Measurements from ENCODE around the gene PDE5A. TPM values are rescaled to one million over a fixed set of nuclear protein-coding genes. Genes with fewer than 3 reads are reported as not detected.
A peak's percentile ranks its signal among the peaks of the same experiment; 100 is the strongest.

Gene PDE5A
- total RNA-seq, 6 experiments from 2014 or later = 0.56 to 2.4 (median 0.91) TPM

DNA sequence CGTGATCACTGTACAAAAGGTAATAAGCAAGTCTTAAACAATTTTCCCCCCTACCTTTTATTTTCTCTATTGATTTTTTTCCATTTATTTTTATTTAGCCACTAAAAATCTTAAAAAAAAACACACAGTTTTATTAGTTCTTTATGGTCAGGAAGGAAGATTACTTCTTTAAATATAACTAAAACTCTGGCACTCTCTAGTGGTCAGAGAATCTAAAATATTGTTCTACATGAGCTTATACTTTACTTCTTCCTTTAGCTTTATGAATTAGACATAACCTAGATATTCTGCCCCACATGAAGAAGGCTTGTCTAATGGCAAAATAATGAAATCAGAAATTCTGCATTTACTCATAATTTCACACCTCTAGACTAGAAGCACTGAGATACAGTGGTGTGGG lies 135.2 kb downstream of the PDE5A start:
- 95% methylated on average over 1 of the region's 1 CpG for WGBS (ENCODE audit: insufficient coverage, low coverage, low lambda C conversion rate, missing lambda C conversion rate)
- no peaks in the 10 kb centered on the region for H3K27me3 ChIP-seq
- H3K4me3 ChIP-seq = no peak overlapping the region
- TF ChIP-seq, protein P1, sequence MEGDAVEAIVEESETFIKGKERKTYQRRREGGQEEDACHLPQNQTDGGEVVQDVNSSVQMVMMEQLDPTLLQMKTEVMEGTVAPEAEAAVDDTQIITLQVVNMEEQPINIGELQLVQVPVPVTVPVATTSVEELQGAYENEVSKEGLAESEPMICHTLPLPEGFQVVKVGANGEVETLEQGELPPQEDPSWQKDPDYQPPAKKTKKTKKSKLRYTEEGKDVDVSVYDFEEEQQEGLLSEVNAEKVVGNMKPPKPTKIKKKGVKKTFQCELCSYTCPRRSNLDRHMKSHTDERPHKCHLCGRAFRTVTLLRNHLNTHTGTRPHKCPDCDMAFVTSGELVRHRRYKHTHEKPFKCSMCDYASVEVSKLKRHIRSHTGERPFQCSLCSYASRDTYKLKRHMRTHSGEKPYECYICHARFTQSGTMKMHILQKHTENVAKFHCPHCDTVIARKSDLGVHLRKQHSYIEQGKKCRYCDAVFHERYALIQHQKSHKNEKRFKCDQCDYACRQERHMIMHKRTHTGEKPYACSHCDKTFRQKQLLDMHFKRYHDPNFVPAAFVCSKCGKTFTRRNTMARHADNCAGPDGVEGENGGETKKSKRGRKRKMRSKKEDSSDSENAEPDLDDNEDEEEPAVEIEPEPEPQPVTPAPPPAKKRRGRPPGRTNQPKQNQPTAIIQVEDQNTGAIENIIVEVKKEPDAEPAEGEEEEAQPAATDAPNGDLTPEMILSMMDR (IDR thresholded peaks at IDR 0.05) = peak in 3 of 4 donors; percentile 18 to 39 (median 33)
- no peak for TF ChIP-seq POLR2A (IDR thresholded peaks at IDR 0.05)
- H3K27ac ChIP-seq = no peak overlapping the region
- no peaks in the 10 kb centered on the region for H3K9me3 ChIP-seq
- intact Hi-C loops (cut with DNase I) = no loop called here
- ATAC-seq (peak in 2 of 4 donors; percentile 44 to 53), DNase-seq (no peak)
- H3K4me1 ChIP-seq = no peaks in the 10 kb centered on the region
- H3K36me3 ChIP-seq = peaks cover 0 to 25% (median 5%) of the 10 kb centered on the region in 4 donors

DNA sequence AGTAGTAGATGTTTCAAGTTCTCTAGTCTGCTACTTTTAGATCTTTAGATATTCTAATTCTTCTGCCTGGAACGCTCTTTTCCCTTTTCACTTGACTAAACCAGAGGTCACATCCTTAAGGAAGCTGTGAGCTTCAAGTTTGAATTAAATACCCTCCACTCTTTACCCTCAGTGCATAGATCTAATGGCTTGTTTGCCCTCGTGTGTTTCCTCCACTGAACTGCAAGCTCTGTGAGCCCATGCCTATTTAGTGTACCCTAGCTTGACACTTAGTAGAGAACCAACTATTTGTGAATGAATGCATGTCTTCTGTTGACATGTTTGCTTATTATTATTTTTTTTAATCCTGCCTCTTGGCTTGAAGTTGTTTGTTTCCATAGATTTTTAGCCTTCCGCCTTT lies 138.3 kb downstream of the PDE5A start:
- intact Hi-C loops (cut with DNase I) = no loop called here
- 43% methylated on average over 3 of the region's 3 CpGs for WGBS (ENCODE audit: insufficient coverage, low coverage, low lambda C conversion rate, missing lambda C conversion rate)
- peak; percentile 68 to 75 (median 68) for ATAC-seq
- H3K27ac ChIP-seq = no peak overlapping the region
- no peaks in the 10 kb centered on the region for H3K27me3 ChIP-seq
- TF ChIP-seq POLR2A (IDR thresholded peaks at IDR 0.05) = no peak
- TF ChIP-seq, protein P1 (IDR thresholded peaks at IDR 0.05) = peak in 2 of 4 donors; percentile 27 to 41
- peaks cover 0 to 10% (median 2%) of the 10 kb centered on the region in 4 donors for H3K36me3 ChIP-seq
- no peak for DNase-seq
- H3K9me3 ChIP-seq = no peaks in the 10 kb centered on the region
- no peaks in the 10 kb centered on the region for H3K4me1 ChIP-seq
- no peak overlapping the region for H3K4me3 ChIP-seq

DNA sequence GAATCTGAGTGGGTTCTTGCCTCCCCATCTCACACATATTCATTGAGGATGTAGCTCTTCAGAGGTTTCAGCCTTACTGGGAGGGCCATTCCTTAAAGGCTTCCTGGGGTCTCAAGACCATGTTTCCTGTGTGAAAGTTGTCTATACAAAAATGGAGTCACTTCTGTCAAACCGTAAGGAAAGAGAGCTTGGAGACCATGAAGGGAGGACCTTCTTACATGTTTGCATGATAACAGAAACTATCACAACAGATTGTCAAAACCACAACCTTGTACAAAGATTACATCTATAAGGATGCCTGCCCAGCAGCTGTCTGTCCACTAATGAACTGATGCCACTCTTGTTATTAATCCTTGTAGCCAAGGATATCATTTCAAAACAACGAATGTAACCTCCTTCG lies 139.3 kb downstream of the PDE5A start:
- WGBS (ENCODE audit: insufficient coverage, low coverage, low lambda C conversion rate, missing lambda C conversion rate) = 72% methylated on average over 3 of the region's 3 CpGs
- intact Hi-C loops (cut with DNase I) = no loop called here
- TF ChIP-seq POLR2A (IDR thresholded peaks at IDR 0.05) = no peak
- TF ChIP-seq, protein P1 (IDR thresholded peaks at IDR 0.05) = no peak
- DNase-seq (no peak), ATAC-seq (no peak)
- Histone ChIP-seq H3K27me3 (no peaks in the 10 kb centered on the region), H3K4me3 (no peak overlapping the region), H3K4me1 (no peaks in the 10 kb centered on the region), H3K36me3 (no peaks in the 10 kb centered on the region), H3K27ac (no peak overlapping the region), H3K9me3 (no peaks in the 10 kb centered on the region)

DNA sequence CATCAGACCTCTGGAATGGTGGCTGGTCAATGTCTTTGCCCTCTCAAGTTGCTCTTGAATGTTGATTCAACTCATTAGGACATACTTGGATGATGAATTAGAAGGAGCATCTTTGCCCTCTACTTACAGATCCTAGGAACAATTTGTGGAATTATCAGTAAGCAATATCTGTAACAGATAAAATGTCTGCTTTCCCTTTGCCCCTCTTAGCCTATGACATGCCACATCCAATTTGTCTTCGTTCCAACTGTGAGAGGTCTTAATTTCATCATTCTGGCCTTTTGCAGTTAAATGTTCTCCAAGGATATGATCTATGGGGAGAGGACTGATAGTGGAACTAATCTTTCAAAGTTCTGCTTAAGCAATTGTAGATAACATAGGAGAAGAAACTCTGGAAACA lies 148.3 kb downstream of the PDE5A start:
- H3K9me3 ChIP-seq = no peaks in the 10 kb centered on the region
- no peaks in the 10 kb centered on the region for H3K27me3 ChIP-seq
- WGBS (ENCODE audit: insufficient coverage, low coverage, low lambda C conversion rate, missing lambda C conversion rate) = 50% methylated on average over 1 of the region's 1 CpG
- no peak overlapping the region for H3K4me3 ChIP-seq
- H3K36me3 ChIP-seq = no peaks in the 10 kb centered on the region
- peak in 1 of 4 donors; percentile 7 for ATAC-seq
- no peak for DNase-seq
- intact Hi-C loops (cut with DNase I) = no loop called here
- TF ChIP-seq, protein P1 (IDR thresholded peaks at IDR 0.05) = no peak
- no peak for TF ChIP-seq POLR2A (IDR thresholded peaks at IDR 0.05)
- peaks cover 0 to 25% (median 4%) of the 10 kb centered on the region in 4 donors for H3K4me1 ChIP-seq
- peak overlapping the region in 1 of 3 donors; percentile 64 for H3K27ac ChIP-seq

DNA sequence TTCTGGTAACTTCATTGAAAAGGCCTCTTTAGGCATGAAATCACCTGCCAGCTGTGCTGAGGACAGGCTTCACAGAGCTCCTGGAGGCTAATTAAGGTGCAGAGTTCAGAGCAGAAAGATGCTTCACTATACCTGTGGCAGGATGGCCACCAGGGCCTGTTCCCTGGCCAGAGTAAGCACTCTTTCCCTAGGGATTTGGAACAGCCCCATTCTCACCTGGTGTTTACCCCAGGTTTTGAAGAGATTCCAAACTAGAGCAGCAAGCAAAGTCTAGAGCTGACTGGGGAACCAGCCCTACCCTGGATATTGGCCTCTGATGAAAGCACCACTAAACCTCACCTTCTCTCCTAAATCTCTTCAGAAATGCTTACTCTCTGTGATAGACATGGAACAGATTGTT lies 148.8 kb downstream of the PDE5A start:
- ATAC-seq = peak in 1 of 4 donors; percentile 72
- peak overlapping the region in 1 of 3 donors; percentile 64 for H3K27ac ChIP-seq

More for the DNA sequence above, 148.8 kb downstream of the PDE5A start:
- Histone ChIP-seq H3K36me3 (no peaks in the 10 kb centered on the region), H3K4me1 (peaks cover 0 to 25% (median 4%) of the 10 kb centered on the region in 4 donors), H3K27me3 (no peaks in the 10 kb centered on the region), H3K4me3 (no peak overlapping the region), H3K9me3 (no peaks in the 10 kb centered on the region)
- intact Hi-C loops (cut with DNase I) = no loop called here
- DNase-seq = no peak
- TF ChIP-seq, protein P1 (IDR thresholded peaks at IDR 0.05) = no peak
- no peak for TF ChIP-seq POLR2A (IDR thresholded peaks at IDR 0.05)
